Mammary epithelial cell (primary cell): ENCODE measurements around the gene CPED1.
A peak's percentile ranks its signal among the peaks of the same experiment; 100 is the strongest.

Experiments used
- EZH2 ChIP-seq: IDR thresholded peaks from 2 replicates; pipeline ENCODE4 v1.6.1; 2012; ENCODE audit warnings: low read length, inconsistent platforms, borderline replicate concordance
- TF ChIP-seq, protein P1 (sequence below), 2 donors: IDR thresholded peaks in 1 of 2; conservative IDR thresholded peaks in 1 of 2; 2 replicates each; pipeline ENCODE4 v1.5.1; 2011 to 2012; ENCODE audit warnings: inconsistent platforms in 2 of 2, low read length in 2 of 2, mild to moderate bottlenecking in 2 of 2, control low read depth in 1 of 2, low read depth in 1 of 2; ENCODE audit not compliant: insufficient read depth in 1 of 2; ENCODE audit errors: extremely low read depth in 1 of 2

DNA sequence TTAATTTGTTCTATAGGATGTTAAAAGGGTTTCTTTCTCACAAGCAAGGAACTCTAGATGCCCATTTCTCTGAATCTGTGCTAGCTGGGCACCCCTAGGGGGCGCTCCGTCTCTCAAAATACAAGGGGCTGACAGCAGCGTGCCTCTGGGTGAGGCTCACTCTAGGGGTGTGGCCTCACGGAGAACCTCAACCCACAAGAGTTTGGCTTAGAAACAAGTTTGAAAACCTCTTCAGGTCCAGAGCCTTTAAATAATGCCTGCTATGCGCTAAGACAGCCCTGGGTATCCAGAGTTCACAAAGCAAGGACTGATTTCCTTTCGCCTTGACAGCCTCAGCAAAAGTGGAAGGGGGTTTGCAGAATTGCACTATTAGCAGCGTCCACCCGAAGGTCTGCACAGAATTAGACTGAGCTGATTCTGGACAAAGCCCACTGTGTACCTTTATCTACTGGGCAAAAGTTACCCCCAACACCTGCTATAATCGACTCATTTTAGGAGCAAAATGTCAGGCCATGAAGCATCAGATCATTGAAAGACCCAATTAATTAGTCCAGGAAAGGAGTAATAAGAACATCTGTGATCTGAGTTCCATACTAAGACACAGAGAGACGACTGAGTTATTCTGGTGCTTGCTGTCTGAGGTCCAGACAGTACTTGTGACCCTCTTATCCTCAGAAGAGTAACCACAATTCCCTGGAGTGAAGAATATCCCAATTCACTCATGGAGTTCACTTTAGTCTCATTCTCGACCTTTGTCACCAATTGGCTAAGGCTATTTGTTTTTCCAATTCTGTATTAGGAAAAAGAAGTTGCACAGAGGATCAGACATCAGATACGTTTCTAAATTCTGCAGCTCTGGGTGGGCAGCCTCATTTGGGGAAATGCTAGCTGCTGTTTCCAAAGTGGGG, 574 bp upstream of the CPED1 start:
- no peak for TF ChIP-seq EZH2
- TF ChIP-seq, protein P1, sequence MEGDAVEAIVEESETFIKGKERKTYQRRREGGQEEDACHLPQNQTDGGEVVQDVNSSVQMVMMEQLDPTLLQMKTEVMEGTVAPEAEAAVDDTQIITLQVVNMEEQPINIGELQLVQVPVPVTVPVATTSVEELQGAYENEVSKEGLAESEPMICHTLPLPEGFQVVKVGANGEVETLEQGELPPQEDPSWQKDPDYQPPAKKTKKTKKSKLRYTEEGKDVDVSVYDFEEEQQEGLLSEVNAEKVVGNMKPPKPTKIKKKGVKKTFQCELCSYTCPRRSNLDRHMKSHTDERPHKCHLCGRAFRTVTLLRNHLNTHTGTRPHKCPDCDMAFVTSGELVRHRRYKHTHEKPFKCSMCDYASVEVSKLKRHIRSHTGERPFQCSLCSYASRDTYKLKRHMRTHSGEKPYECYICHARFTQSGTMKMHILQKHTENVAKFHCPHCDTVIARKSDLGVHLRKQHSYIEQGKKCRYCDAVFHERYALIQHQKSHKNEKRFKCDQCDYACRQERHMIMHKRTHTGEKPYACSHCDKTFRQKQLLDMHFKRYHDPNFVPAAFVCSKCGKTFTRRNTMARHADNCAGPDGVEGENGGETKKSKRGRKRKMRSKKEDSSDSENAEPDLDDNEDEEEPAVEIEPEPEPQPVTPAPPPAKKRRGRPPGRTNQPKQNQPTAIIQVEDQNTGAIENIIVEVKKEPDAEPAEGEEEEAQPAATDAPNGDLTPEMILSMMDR (conservative IDR thresholded peaks at IDR 0.05 in 1 of 2, IDR thresholded peaks at IDR 0.05 in 1 of 2; ENCODE audit: extremely low read depth in 1 of 2, insufficient read depth in 1 of 2, low read depth in 1 of 2, low read length in 2 of 2), result peak; percentile 94 to 95
